Transverse colon (tissue), 4 donors: ENCODE measurements around the gene GAA. TPM values are rescaled to one million over a fixed set of nuclear protein-coding genes. Genes with fewer than 3 reads are reported as not detected.

Source experiments
- DNase-seq: peaks from one replicate; pipeline ENCODE4 v3.0.0-alpha.2; 2019
- H3K27ac ChIP-seq, 4 donors: fragments of 200-600 bp; sonication (generic); 2 replicates each; pipeline ENCODE4 v1.5.1; 2016 to 2018; ENCODE audit warnings: inconsistent platforms in 4 of 4
- H3K27me3 ChIP-seq: fragments of 200-600 bp; sonication (generic); 2 replicates; pipeline ENCODE4 v1.5.1; 2017; ENCODE audit warnings: inconsistent platforms
- H3K36me3 ChIP-seq, 4 donors: fragments of 200-600 bp; sonication (generic); 2 replicates each; pipeline ENCODE4 v1.5.1; 2017 to 2019; ENCODE audit warnings: inconsistent platforms in 4 of 4
- H3K4me1 ChIP-seq, 4 donors: fragments of 200-600 bp; sonication (generic); 2 replicates each; pipeline ENCODE4 v1.5.1; 2017 to 2020; ENCODE audit warnings: inconsistent platforms in 4 of 4
- H3K4me3 ChIP-seq, 4 donors: fragments of 200-600 bp; sonication (generic); 1 replicate in 1 of 4; 2 replicates in 3 of 4; pipeline versions ENCODE4 v1.5.1 to v1.6.1; 2017 to 2019; ENCODE audit warnings: inconsistent platforms in 4 of 4
- H3K9me3 ChIP-seq, 2 donors: fragments of 200-600 bp; sonication (generic); 2 replicates each; pipeline ENCODE4 v1.5.1; 2017 to 2019; ENCODE audit warnings: inconsistent platforms in 2 of 2
- CTCF ChIP-seq, 5 experiments: fragments of 200-600 bp in 3 of 5; fragments of 450-650 bp in 2 of 5; sonication (generic) in 3 of 5; IDR thresholded peaks; 1 replicate in 2 of 5; 2 replicates in 3 of 5; pipeline ENCODE4 v1.5.1; 2016 to 2017; ENCODE audit warnings: antibody characterized with exemption in 5 of 5, inconsistent platforms in 3 of 5, mild to moderate bottlenecking in 2 of 5, moderate library complexity in 1 of 5
- EP300 ChIP-seq: sonication (generic); formaldehyde crosslinking; IDR thresholded peaks from one replicate; pipeline ENCODE4 v1.6.1; 2017; ENCODE audit warnings: antibody characterized with exemption, low read depth
- POLR2A ChIP-seq: fragments of 450-650 bp; IDR thresholded peaks from one replicate; pipeline ENCODE4 v1.6.1; 2016; ENCODE audit warnings: antibody characterized with exemption, mild to moderate bottlenecking, moderate library complexity
- POLR2AphosphoS5 ChIP-seq, 3 donors: sonication (generic); formaldehyde crosslinking; IDR thresholded peaks; one replicate each; pipeline ENCODE4 v1.6.1; 2016; ENCODE audit warnings: antibody characterized with exemption in 3 of 3
- WGBS, 2 donors: methylation state at CpG; one replicate each; pipeline ENCODE4 v1.1.5; 2018; ENCODE audit warnings: low coverage in 1 of 2; 5-methylcytosine and 5-hydroxymethylcytosine counted together
- in situ Hi-C, 4 donors: fragments of 200-750 bp; cut with MboI; loops; one replicate each; pipeline versions ENCODE4 v1.15.0 to v1.15.1; 2017; ENCODE audit warnings: low sequenced_read_pairs in 3 of 4, low pct_ligation_motif_present in 1 of 4, low pct_unique_long_range_greater_than_20kb in 1 of 4
- intact Hi-C: fragments of 100-400 bp; cut with DNase I; formaldehyde crosslinking; loops from one replicate; pipeline ENCODE4 v1.15.1; 2023; ENCODE audit warnings: low total_unique reads
- total RNA-seq, 4 donors: library from RNA; depleted of rRNA; stranded (reverse); fragments of >200 nt; gene quantifications; one replicate each; pipeline ENCODE4 v1.1.0, GENCODE V29; 2016

GAA gene
- total RNA-seq, 4 donors from 2014 or later, result 54.6 to 96.5 (median 81.4) TPM

GRCh38 chr17:80092959-80093358 lies 8.4 kb upstream of the GAA start:
- intact Hi-C loops, result no loop called here
- H3K4me3 ChIP-seq, result no peak overlapping the region
- WGBS, 2 donors, result 70 to 74% methylated on average over 8 of the region's 8 CpGs
- TF ChIP-seq POLR2AphosphoS5 (IDR thresholded peaks at IDR 0.05) (no peak), EP300 (no peak), POLR2A (no peak), CTCF (IDR thresholded peaks at IDR 0.05) (no peak)
- in situ Hi-C loops, result loop anchor here in 1 of 4 donors (25.0 kb wide), 1 partner anchor 144 kb away; no protein-coding TSS in a partner anchor
- H3K4me1 ChIP-seq, result no peaks in the 10 kb centered on the region
- no peaks in the 10 kb centered on the region for H3K9me3 ChIP-seq
- no peaks in the 10 kb centered on the region for H3K27me3 ChIP-seq
- no peak for DNase-seq
- H3K36me3 ChIP-seq, result no peaks in the 10 kb centered on the region
- H3K27ac ChIP-seq, result peak overlapping the region in 2 of 4 donors; percentile 25 to 40

- in situ Hi-C loops (loop anchor here in 1 of 4 donors (25.0 kb wide), 1 partner anchor 142 kb away; no protein-coding TSS in a partner anchor), intact Hi-C loops (no loop called here)
- DNase-seq, result no peak
- Histone ChIP-seq H3K9me3 (no peaks in the 10 kb centered on the region), H3K36me3 (no peaks in the 10 kb centered on the region), H3K4me3 (no peak overlapping the region), H3K27ac (no peak overlapping the region), H3K27me3 (no peaks in the 10 kb centered on the region), H3K4me1 (peaks cover 0 to under 1% (median 0%) of the 10 kb centered on the region in 4 donors)
- TF ChIP-seq EP300 (no peak), POLR2A (no peak), POLR2AphosphoS5 (IDR thresholded peaks at IDR 0.05) (no peak), CTCF (IDR thresholded peaks at IDR 0.05) (no peak)
- 86 to 94% methylated on average over 9 to 34 of the region's 37 CpGs for WGBS, 2 donors
Observed at GRCh38 chr17:80095038-80095843, 6.1 kb upstream of the GAA start.

- TF ChIP-seq CTCF (IDR thresholded peaks at IDR 0.05), result no peak
- TF ChIP-seq POLR2AphosphoS5 (IDR thresholded peaks at IDR 0.05), result no peak
- TF ChIP-seq POLR2A, result no peak
- TF ChIP-seq EP300, result no peak
Observed at GRCh38 chr17:80095844-80096475, 5.4 kb upstream of the GAA start.

GRCh38 chr17:80096561-80097021 lies 4.8 kb upstream of the GAA start:
- TF ChIP-seq EP300, result no peak
- no peak for TF ChIP-seq POLR2A
- TF ChIP-seq CTCF (IDR thresholded peaks at IDR 0.05), result no peak
- TF ChIP-seq POLR2AphosphoS5 (IDR thresholded peaks at IDR 0.05), result no peak
- Histone ChIP-seq H3K4me3 (no peak overlapping the region), H3K9me3 (no peaks in the 10 kb centered on the region), H3K27ac (no peak overlapping the region), H3K36me3 (no peaks in the 10 kb centered on the region), H3K27me3 (no peaks in the 10 kb centered on the region), H3K4me1 (peaks cover 0 to 9% (median 6%) of the 10 kb centered on the region in 4 donors)
- no peak for DNase-seq
- in situ Hi-C loops (loop anchor here in 1 of 4 donors (25.0 kb wide), 1 partner anchor 141 kb away; no protein-coding TSS in a partner anchor), intact Hi-C loops (no loop called here)
- 78 to 85% methylated on average over 4 to 12 of the region's 12 CpGs for WGBS, 2 donors

More at GRCh38 chr17:80095844-80096475, 5.4 kb upstream of the GAA start:
- Histone ChIP-seq H3K36me3 (no peaks in the 10 kb centered on the region), H3K9me3 (no peaks in the 10 kb centered on the region), H3K27me3 (no peaks in the 10 kb centered on the region), H3K27ac (no peak overlapping the region), H3K4me3 (no peak overlapping the region), H3K4me1 (peaks cover 0 to 7% (median 6%) of the 10 kb centered on the region in 4 donors)
- 82% methylated on average over 16 of the region's 16 CpGs; no CpG with 5 or more reads in 1 of the 2 donors for WGBS, 2 donors
- intact Hi-C loops, result no loop called here
- in situ Hi-C loops, result loop anchor here in 1 of 4 donors (25.0 kb wide), 1 partner anchor 141 kb away; no protein-coding TSS in a partner anchor
- DNase-seq, result no peak
